ENCODE data around the gene CRLF1. TPM values are rescaled to one million over a fixed set of nuclear protein-coding genes. Genes with fewer than 3 reads are reported as not detected.

The CRLF1 gene
- total RNA-seq, 1 donor from 2014 or later = not detected

DNA sequence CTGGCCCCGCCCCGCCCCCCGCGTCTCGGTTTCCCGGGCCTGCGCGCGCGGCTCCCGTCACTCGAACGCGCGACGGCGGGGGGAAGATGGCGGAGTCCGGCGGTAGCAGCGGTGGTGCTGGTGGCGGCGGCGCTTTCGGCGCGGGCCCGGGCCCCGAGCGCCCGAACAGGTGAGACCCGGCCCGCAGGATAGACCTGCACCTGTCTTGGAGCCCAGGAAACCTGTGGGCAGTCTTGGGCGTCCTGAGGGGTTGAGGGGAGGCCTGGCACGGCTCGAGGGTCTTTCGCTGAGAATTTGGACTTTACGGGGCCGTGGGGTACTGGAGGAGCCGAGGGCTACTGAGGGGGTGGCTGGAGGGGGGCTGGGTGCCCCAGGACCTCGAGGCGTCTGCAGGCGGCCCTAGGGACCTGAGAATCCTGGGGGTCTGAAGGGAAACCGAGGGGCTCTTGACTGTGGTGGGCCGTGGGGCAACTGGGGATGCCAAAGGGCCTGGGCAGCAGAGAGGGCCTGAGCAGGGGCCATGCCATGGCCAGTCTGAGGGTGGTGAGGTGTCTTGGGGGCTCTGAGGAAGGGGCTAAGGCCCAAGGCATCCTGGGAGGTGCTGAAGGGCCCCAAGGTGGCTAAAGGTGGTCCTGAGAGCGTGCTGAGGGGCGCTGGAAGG is 30.5 kb upstream of the CRLF1 start, which contains the start of gene KLHL26:
KLHL26 (plus strand) TSS at position 60 of the 661 bp plus-strand sequence; CDS start at position 87, 27 bp downstream.
- intact Hi-C loops (cut with micrococcal nuclease) = loop anchor here (1.0 to 2.0 kb wide), 5 partner anchors 46 to 282 kb away; partner anchors contain the start of genes COPE, CRTC1, DDX49 and ELL

DNA sequence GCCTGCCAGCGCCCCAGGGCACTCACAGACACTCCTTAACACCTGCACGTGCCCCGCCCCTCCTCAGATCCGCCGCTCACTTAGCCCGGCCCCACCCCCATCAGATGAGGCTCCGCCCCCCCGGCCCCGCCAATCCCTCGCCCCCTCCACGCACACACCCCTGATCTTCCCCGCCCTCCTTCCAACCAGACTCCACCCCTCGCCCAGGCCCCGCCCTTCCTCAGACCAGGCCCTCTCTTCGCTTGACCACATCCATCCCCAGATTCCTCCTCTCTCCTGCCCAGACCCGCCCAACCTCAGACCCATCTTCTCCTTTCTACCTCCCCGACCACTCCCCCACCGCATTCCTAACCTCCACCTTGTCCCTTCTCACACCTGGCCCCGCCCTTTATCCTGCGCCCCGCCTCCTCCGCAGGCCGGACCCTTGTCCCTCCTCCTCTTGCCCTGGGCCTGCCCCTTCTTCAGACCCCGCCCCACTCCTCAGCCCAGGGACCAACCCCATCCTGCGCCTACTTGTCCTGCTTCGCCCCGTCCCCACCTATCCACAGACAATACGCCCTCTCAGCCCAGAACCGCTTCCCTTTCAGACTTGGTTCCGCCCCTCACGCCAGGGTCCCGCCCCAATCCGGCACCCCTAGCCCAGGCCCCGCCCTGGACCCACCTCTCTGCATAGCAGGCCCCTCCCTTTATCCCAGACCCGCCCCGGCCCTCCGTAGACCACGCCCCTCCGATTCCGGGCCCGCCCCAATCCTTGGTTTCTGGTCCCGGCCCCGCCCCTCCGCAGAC is 29.8 kb upstream of the CRLF1 start:
- intact Hi-C loops (cut with micrococcal nuclease) = loop anchor here (1.0 to 2.0 kb wide), 5 partner anchors 47 to 283 kb away; partner anchors contain the start of genes COPE, CRTC1, DDX49 and ELL

DNA sequence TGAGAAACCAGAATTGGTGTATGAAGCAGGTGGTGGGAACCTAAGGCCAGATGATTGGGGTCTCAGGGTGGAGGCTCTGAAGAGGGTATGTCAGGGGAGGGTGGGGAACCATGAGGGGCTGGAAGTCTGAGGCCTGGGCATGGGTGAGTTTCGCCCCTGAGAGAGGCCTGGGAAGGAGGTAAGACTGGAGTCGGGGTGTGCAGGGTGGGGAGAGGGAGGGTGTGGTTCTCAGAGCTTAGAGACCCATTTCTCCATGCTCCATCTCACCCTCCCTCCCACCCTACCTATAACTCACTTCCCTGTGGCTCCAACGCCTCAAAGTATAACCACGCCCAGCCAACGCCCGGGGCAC is 29.2 kb upstream of the CRLF1 start:
- intact Hi-C loops (cut with micrococcal nuclease) = loop anchor here (1.0 to 2.0 kb wide), 5 partner anchors 47 to 283 kb away; partner anchors contain the start of genes COPE, CRTC1, DDX49 and ELL

DNA sequence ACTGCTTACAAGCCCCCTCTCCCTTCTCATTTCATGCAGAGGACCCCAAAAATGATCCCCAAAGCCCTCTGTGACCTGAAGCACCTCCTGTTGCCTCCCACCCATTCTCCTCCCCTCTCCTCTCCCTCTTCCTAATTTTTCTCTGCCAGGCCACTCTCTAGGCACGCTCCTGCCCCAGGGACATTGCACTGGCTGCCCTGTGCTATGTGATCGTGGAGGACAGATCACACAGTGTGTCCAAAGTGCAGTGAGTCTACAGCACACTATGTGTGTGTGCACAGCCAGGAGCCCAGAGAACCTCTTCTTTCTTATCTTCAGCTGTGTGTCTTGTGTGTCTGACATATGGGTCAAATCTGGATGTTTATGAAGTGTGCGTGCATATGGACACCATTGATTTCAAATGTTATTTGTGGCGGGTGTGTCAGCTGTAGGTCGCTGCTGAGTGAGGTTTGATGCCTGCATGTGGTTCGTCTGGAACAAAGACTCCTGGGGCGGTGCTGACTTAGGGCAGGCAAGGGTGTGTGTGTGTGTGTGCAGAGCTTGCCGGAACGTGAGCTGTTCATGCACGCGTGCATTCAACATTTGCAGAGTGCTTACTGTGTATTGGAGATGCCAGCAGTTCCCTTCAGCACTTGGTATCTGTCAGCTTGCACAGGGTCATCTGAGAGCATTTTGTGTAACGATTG is 28.2 kb upstream of the CRLF1 start:
- intact Hi-C loops (cut with micrococcal nuclease) = no loop called here

DNA sequence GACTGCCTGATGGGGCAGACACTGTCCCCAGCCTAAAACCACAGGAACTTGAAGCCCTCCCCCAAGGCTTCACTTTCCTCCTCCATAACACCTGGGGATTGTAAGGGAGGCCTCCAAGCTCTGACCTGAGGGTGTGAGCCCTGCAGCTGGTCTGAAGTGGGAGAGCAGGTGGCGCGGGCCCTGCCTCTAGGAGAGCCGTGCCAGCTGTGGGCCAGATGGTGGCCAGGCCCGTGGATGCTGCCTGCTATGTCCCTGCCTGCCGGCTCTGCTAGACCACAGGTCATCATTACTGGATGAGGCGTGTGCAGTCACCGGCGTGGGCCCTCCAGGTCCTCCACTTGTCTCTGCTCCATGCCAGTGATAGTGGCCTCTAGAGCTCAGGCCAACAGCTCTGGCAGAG is 26.7 kb upstream of the CRLF1 start:
- intact Hi-C loops (cut with micrococcal nuclease) = no loop called here

DNA sequence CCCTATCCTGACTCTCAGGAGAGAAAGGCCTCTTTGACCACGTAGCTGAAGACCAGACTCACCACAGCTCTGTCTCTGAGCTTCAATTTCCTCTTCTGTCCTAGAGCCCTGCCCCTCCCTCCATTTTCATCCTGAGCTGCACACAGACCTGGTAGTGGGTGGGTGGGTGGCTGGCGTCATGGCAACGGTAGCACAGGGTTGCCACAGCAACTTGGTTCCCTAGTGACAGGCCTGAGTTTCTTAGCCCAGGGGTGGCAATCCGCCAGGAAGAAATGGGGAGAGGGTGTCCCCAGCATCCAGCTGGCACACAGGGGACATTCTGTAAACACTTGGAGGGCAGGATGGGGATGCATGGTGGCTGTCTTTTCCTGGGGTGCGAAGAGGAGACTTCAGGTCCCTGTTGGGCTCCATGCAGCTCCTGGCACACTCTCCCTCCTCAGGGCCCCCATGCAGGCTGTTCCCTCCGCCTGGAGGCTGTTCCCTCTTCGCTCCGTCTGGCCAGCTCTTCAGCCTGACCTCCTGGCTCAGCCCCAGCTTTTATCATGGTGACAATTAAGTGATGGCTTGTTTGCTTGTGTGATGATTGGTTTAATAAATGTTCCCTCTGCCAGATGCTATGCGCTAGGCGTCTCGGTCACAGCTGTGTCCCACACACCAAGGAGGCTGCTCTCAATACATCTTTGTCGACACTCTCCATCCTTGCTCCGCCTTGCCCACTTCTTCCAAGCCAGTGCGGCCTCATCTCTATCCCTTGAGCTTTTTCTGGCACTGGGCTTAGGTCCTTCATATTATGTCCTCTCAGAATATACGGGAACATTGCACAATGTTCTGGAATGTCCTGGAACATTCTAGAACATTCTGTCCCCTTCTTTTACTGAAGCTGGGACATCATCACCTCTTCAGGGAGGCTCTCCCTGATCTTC is 22.8 kb upstream of the CRLF1 start:
- intact Hi-C loops (cut with micrococcal nuclease) = no loop called here

DNA sequence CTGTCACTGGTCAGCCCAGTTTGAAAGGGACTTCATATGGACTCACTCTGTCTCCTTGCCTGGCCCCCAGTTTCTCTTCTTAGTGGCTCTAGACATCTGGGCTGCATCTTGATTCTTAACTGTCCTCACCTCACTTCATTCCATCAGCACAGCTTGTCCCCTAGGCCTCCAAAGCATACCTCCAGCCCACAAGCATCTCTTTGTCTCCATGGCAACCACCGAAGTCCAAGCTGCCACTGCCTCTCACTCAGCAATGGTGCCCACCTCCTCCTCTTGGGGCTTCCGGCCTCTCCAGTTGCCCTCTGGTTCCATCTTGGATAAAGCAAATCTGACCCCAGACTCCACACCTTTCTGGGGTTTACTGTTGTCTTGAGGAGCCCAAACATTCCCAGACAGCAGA is 20.3 kb upstream of the CRLF1 start:
- intact Hi-C loops (cut with micrococcal nuclease) = no loop called here

DNA sequence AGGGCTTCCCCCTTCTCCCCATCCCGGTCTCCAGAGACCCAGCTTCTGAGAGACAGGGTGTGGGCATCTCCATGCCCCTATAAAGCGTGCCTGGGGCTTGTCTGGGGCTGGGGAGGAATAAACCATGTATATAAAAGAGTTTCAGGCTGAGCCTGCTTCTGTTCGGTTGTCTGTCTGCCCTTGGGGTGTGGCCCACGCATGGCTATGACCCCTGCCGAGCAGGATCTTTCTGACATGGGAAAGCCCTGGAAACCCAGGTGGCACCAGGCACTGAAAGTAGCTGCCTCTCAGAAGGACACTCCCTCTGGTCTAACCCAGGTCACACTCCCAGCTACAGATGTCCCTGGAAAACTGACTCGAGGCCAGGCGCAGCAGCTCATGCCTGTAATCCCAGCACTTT is 14.3 kb upstream of the CRLF1 start:
- intact Hi-C loops (cut with micrococcal nuclease) = no loop called here

DNA sequence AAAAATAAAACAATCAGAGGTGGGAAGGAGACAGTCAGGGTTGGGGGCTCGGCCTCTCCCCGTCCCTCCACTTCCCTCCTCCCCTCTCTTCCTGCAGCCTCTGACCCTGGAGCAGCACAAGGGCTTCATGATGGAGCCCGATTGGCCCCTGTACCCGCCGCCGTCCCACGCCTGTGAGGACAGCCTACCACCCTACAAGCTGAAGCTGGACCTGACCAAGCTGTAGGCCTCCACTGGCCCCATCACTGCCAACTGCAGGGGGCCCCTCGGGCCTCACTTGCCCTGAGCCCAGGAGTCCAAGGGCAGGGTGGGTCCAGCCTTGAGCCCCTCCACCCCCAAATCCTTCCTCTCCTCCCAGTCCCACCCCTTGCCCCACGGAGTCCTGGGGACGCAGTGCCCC is 13.7 kb upstream of the CRLF1 start:
- intact Hi-C loops (cut with micrococcal nuclease) = no loop called here

DNA sequence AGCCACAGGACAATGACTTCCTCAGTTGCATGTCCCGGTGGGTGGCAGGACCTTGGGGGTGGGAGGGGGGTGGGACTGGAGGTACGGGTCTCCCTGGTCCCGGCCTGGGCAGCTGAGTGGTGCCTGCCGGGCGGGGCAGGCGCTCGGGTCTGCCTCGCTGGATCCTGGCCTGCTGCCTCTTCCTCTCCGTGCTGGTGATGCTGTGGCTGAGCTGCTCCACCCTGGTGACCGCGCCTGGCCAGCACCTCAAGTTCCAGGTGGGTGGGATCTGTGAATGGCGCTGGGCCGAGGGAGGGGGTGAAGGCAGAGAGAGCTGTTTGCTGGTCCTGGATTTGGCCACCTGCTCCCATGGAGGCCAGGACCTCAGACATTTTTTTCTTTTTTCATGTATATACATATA is 11.6 kb upstream of the CRLF1 start:
- intact Hi-C loops (cut with micrococcal nuclease) = no loop called here

DNA sequence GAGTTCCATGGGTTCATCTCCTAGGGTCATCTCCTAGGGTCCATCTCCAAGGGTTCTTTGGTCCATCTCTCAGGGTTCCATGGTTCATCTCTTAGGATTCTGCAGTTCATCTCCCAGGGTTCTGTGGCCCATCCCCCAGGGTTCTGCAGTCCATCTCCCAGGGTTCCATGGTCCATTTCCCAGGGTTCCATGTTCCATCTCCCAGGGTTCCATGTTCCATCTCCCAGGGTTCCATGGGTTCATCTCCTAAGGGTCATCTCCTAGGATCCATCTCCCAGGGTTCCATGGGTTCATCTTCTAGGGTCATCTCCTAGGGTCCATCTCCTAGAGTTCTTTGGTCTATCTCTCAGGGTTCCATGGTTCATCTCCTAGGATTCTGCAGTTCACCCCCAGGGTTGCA is 11.0 kb upstream of the CRLF1 start:
- intact Hi-C loops (cut with micrococcal nuclease) = no loop called here

DNA sequence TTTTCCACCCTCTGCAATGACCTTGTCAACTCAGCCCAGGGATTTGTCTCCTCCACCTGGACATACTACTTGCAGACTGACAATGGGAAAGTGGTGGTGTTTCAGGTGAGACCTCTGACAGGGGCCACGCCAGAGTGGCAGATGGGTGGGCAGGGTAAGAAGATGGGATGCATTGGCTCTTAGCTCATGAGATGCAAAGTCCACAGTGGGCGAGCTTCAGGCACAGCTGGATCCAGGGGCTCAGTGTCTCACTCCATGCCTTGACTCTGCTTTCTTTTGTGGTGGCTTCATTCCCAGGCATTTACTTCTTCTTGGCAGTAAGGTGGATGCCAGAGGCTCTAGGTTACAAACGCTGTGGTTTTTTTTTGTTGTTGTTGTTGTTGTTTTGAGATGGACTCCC is 9.4 kb upstream of the CRLF1 start:
- intact Hi-C loops (cut with micrococcal nuclease) = no loop called here

DNA sequence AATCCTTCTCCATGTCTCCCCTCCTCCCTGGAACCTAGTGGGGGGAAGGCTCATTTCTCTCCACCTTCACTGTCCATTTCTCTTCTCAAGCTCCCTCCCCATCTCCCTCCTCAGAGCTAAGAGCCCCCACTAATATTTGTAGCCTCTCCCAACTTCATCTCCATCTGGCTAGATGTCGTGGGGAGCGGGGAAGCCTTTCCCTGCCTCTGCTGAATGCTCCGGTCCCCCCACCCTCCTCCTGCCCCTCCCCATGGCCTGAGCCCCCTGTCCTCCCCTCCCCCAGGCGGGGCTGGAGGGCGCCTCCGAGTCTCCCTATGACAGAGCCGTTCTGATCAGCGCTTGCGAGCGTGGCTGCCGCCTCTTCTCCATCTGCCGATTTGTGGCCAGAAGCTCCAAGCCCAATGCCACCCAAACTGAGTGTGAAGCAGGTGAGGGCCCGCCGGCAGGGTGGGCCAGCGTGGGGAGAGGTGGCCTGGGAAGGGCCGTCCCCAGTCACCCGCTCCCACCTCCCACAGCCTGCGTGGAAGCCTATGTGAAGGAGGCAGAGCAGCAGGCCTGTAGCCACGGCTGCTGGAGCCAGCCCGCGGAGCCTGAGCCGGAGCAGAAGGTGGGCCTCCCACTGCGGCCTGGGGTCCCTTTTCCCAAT is 7.1 kb upstream of the CRLF1 start:
- intact Hi-C loops (cut with micrococcal nuclease) = loop anchor here (5.0 kb wide), 1 partner anchor 174 kb away; no protein-coding TSS in a partner anchor

DNA sequence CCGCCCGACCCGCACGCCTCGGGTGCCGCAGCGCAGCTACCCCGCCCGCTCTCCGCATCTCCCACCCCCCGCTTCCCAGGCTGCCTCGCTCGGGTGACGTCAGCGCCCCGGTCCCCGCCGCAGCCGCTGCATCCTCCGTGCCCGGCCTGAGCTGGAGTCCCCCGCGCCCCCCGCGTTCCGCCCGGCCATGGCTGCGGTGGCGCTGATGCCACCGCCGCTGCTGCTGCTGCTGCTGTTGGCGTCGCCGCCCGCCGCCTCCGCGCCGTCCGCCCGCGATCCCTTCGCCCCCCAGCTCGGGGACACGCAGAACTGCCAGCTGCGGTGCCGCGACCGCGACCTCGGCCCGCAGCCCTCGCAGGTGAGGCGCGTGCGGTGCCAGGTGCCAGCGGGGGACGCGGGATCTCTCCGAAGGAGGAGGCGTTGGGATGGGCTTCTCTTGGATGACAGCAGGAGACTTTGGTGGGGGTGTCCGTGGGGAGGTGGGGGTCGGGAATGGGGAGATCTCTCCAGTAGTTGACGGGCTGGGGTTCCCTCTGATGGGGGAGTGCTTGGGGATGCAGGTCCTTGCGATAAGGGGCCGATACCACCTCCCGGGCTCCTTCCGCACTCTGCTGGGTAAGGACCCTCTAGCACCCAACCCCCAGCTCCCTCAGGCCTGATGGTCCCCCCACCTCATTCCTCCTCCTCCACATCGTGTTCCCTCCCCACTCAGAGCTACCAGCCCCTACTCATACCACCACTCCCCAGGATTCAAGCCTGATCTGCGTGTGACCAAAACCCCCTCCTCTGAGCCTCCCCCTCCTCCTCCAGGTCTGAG is 6.4 kb upstream of the CRLF1 start, which contains the start of gene TMEM59L:
TMEM59L (plus strand) TSS at position 99 of the 817 bp plus-strand sequence; CDS start at position 188, 89 bp downstream.
- intact Hi-C loops (cut with micrococcal nuclease) = loop anchor here (5.0 kb wide), 1 partner anchor 174 kb away; no protein-coding TSS in a partner anchor

DNA sequence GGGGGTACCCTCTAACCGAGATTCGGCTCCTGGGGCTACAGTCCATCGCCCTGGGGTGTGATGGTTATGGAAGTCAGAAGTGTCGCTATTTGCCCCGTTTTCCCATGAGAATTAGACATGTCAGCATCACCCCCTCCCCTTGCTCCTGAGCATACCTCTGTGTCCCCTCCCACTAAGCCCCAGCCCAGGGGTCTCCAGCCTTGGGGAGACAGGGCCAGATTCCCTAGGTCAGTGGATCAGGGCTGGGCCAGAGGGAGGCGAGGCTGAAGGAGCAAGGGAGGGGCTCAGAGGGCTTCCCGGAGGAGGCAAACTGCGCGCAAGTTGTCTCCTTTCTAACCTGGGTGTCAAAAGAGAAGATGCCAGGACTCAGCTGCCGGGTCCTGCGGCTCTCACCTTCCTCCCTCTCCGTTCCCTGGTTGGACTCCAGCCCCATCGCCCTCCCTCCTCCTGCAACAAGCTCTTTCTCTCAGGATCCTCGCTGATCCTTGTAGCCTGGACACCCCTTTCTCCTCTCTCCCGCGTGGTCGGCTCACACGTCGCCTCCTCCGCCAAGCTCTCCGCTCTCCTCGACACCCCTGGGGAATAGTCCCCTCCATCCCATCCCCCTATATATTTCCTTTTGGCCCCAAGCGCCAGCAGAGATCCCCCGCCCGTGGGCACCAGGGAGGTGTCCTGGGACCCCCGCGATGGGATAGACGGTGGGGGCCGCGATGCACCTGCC is 5.6 kb upstream of the CRLF1 start:
- intact Hi-C loops (cut with micrococcal nuclease) = loop anchor here (5.0 kb wide), 1 partner anchor 175 kb away; no protein-coding TSS in a partner anchor

DNA sequence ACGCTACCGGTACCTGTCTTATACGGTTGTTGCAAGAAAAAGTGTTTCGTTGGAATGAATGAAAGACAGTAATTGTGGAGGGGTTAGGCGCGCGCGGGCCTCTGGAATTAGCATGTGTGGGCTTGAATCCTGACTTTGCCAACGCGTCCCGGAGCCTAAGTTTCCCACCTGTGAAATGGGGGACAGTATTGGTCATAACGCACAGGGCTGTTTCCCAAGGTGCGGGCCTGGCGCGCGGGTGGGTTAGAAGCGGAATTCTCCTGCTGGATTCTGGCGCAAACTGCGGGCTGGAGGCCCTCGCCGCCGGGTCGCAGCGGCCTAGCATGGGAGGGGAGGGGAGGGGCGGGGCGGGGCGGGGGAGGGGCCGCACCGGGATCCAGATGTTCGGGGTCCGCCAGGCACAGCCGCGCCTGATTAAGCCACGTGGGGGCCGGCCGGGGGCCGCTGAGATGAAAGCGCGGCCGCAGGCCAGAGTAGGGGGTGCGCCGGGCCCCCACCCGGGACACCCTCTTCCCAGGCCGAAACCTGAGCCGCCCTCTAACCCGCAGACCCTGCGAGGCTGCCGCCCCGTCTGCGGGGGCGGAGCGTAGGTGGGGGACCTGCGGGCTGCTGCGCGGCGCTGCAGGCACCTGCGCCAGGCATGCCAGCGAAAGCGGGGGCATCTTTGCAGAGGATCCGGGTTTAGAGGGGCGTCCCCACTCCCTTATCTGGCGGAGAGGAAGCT is 4.9 kb upstream of the CRLF1 start:
- intact Hi-C loops (cut with micrococcal nuclease) = loop anchor here (5.0 kb wide), 1 partner anchor 176 kb away; no protein-coding TSS in a partner anchor

DNA sequence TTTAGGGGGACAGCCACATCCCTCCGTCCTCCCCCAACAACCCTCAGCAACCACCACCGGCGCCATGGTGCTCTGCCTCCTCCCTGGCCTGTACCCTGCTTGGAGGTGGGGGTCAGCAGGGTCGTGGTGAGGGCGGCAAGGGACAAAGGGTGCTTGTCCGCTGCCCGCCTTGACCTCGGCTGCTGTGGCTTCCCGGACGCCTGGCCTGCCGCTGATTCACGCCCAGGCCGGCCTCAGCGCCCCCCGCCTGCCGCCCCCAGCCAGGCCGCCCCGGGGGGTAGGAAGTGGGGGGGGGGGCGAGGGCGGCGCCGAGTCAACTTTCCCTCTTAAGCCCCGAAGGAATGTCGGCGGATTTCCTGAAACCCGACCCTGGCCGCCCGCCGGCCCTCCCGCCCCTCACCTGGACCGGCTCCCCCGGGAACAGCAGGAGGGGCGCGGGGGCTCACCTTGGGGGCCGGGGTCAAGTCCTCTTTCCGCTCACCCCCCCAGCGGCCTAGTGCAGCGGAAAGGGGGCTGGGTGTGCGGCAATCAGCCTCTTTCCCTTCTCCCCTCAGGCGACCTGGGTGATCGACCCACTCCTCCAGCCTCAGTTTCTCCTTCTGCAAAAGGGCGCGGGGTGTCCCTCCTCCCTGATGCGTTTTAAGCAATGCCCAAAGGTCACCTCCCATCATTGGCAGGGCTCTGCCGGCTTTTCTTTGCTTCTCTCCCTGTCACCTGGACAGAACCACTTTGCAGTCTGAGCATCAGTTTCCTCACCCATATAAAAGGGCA is 4.1 kb upstream of the CRLF1 start:
- intact Hi-C loops (cut with micrococcal nuclease) = loop anchor here (5.0 kb wide), 1 partner anchor 177 kb away; no protein-coding TSS in a partner anchor
